OCI-LY7 (cell line): ENCODE data around the gene APOO. TPM values are rescaled to one million over a fixed set of nuclear protein-coding genes. Genes with fewer than 3 reads are reported as not detected.

Experiments used
- BruUV-seq: library from RNA; stranded (reverse); fragments of 400-500 nt; replicated peaks from 2 replicates; lab custom pipeline; 2021; lab: Mats Ljungman, UMichigan
- CTCF ChIA-PET: fragments of 300-600 bp; sonication (Branson Sonifier 250); formaldehyde crosslinking; loops from one replicate; lab custom pipeline; 2022; ENCODE audit warnings: antibody characterized with exemption; ENCODE audit not compliant: unreplicated experiment; lab: Charles Lee
- POLR2A ChIA-PET: fragments of 300-600 bp; sonication (Branson Sonifier 250); formaldehyde crosslinking; loops from one replicate; lab custom pipeline; 2022; ENCODE audit warnings: antibody characterized with exemption; lab: Charles Lee
- DNase-seq: peaks from one replicate; pipeline ENCODE4 v3.0.0-alpha.2; 2015; ENCODE audit warnings: low spot score
- H2AFZ ChIP-seq: fragments of 200-600 bp; sonication (generic), shearing (Covaris generic); 2 replicates; pipeline ENCODE4 v1.6.1; 2014; ENCODE audit warnings: mild to moderate bottlenecking, antibody characterized with exemption, low read length, moderate library complexity
- H3K27ac ChIP-seq: fragments of 200-600 bp; sonication (generic); 2 replicates; pipeline ENCODE4 v1.5.1; 2014; ENCODE audit warnings: mixed run types, low read depth, mild to moderate bottlenecking, moderate library complexity, low read length, inconsistent platforms; ENCODE audit not compliant: poor library complexity, severe bottlenecking
- H3K36me3 ChIP-seq: fragments of 200-600 bp; sonication (generic); 2 replicates; pipeline ENCODE4 v1.6.1; 2014; ENCODE audit warnings: mild to moderate bottlenecking, antibody characterized with exemption, low read length, moderate library complexity, mixed read lengths; ENCODE audit not compliant: insufficient read depth
- H3K4me1 ChIP-seq: fragments of 200-600 bp; sonication (generic); 2 replicates; pipeline ENCODE4 v1.5.1; 2014; ENCODE audit warnings: mild to moderate bottlenecking, low read length; ENCODE audit not compliant: insufficient read depth, poor library complexity, severe bottlenecking
- H3K4me2 ChIP-seq: fragments of 200-600 bp; sonication (generic); 2 replicates; pipeline ENCODE4 v1.6.1; 2014; ENCODE audit warnings: mild to moderate bottlenecking, low read length
- H3K4me3 ChIP-seq: fragments of 200-600 bp; sonication (generic); 2 replicates; pipeline ENCODE4 v1.5.1; 2014; ENCODE audit warnings: mild to moderate bottlenecking, low read depth, low read length; ENCODE audit not compliant: poor library complexity, severe bottlenecking
- H3K79me2 ChIP-seq: fragments of 200-600 bp; sonication (generic); 2 replicates; pipeline ENCODE4 v1.6.1; 2016; ENCODE audit warnings: low read depth, mild to moderate bottlenecking, low read length, moderate library complexity, mixed read lengths; ENCODE audit not compliant: insufficient read depth
- H3K9me2 ChIP-seq: fragments of 200-600 bp; sonication (generic); 2 replicates; pipeline ENCODE4 v1.6.1; 2016; ENCODE audit warnings: mild to moderate bottlenecking, low read length, mixed read lengths; ENCODE audit not compliant: insufficient read depth
- H3K9me3 ChIP-seq: fragments of 200-600 bp; sonication (generic); 2 replicates; pipeline ENCODE4 v1.6.1; 2014; ENCODE audit warnings: mild to moderate bottlenecking, mixed run types, low read length, mixed read lengths
- H4K20me1 ChIP-seq: fragments of 200-600 bp; sonication (generic); 2 replicates; pipeline ENCODE4 v1.6.1; 2014; ENCODE audit warnings: mild to moderate bottlenecking, antibody characterized with exemption, low read length, moderate library complexity, mixed read lengths; ENCODE audit not compliant: insufficient read depth
- CTCF ChIP-seq: fragments of 200-600 bp; sonication (generic); conservative IDR thresholded peaks from 2 replicates; pipeline ENCODE4 v1.5.1; 2014; ENCODE audit warnings: mild to moderate bottlenecking, antibody characterized with exemption, low read length, moderate library complexity, mixed read lengths
- EZH2phosphoT487 ChIP-seq: fragments of 200-600 bp; sonication (generic); IDR thresholded peaks from 2 replicates; pipeline ENCODE4 v1.6.1; 2018; ENCODE audit warnings: low read depth, borderline replicate concordance, mild to moderate bottlenecking, mixed run types, antibody characterized with exemption, low read length, moderate library complexity, mixed read lengths
- intact Hi-C: fragments of 100-400 bp; cut with micrococcal nuclease; formaldehyde crosslinking; loops from one replicate; pipeline ENCODE4 v1.10.0; 2022; ENCODE audit not compliant: unreplicated experiment
- total RNA-seq, 2 experiments: library from RNA; depleted of rRNA in 1 of 2; stranded (reverse); fragments of >200 nt in 1 of 2; shearing (Covaris generic) in 1 of 2; gene quantifications; 2 replicates each; pipeline ENCODE4 v1.2.3, GENCODE V29; 2014 to 2022

APOO gene
- total RNA-seq, 2 experiments from 2014 or later, result 17.5 to 18.1 TPM

- Histone ChIP-seq H3K9me2 (no peaks in the 10 kb centered on the region), H3K4me1 (peaks cover 35% of the 10 kb centered on the region), H3K4me2 (no peak overlapping the region), H3K4me3 (no peak overlapping the region), H4K20me1 (no peaks in the 10 kb centered on the region), H3K27ac (no peak overlapping the region), H3K9me3 (no peaks in the 10 kb centered on the region), H2AFZ (no peak overlapping the region), H3K36me3 (no peaks in the 10 kb centered on the region), H3K79me2 (peaks cover 19% of the 10 kb centered on the region; the same call in 1 of the 2 replicates)
- no peak for DNase-seq
- intact Hi-C loops, result no loop called here
- no TSS peak for BruUV-seq
- CTCF ChIA-PET, result no interaction called here
- POLR2A ChIA-PET, result interaction anchor here (0.8 kb wide), 1 partner anchor 121 kb away, joined by 3 read pairs; the partner anchor contains the start of gene SAT1
- TF ChIP-seq EZH2phosphoT487, result no peak
- no peak for TF ChIP-seq CTCF
Measured at GRCh38 chrX:23904096-23904495, 3.6 kb downstream of the APOO start.

GRCh38 chrX:23902419-23902818 is 5.3 kb downstream of the APOO start:
- intact Hi-C loops, result loop anchor here (1.0 kb wide), 3 partner anchors 119 to 208 kb away; partner anchors contain the start of gene SAT1
- peaks cover 24% of the 10 kb centered on the region for H3K4me1 ChIP-seq
- H3K27ac ChIP-seq, result no peak overlapping the region
- H3K36me3 ChIP-seq, result no peaks in the 10 kb centered on the region
- BruUV-seq, result no TSS peak
- no peak overlapping the region for H3K4me3 ChIP-seq
- DNase-seq, result peak; percentile 50
- H3K79me2 ChIP-seq, result peaks cover 19% of the 10 kb centered on the region; the same call in 1 of the 2 replicates
- H2AFZ ChIP-seq, result no peak overlapping the region
- POLR2A ChIA-PET, result interaction anchor here (0.6 to 2.1 kb wide), 5 partner anchors 38 to 216 kb away, joined by 3 to 13 read pairs (median 3); partner anchors contain the start of gene SAT1
- TF ChIP-seq EZH2phosphoT487 (no peak), CTCF (peak; percentile 74)
- no peaks in the 10 kb centered on the region for H4K20me1 ChIP-seq
- CTCF ChIA-PET, result interaction anchor here (0.6 to 1.6 kb wide), 3 partner anchors 119 to 353 kb away, joined by 3 to 16 read pairs (median 4); partner anchors contain the start of gene SAT1
- H3K9me2 ChIP-seq, result no peaks in the 10 kb centered on the region
- no peaks in the 10 kb centered on the region for H3K9me3 ChIP-seq
- H3K4me2 ChIP-seq, result peak overlapping the region; percentile 21; the same call in 1 of the 2 replicates

GRCh38 chrX:23901805-23902204 is 5.9 kb downstream of the APOO start:
- DNase-seq, result peak; percentile 71
- intact Hi-C loops, result loop anchor here (1.0 kb wide), 3 partner anchors 119 to 208 kb away; partner anchors contain the start of gene SAT1
- H4K20me1 ChIP-seq, result no peaks in the 10 kb centered on the region
- no peaks in the 10 kb centered on the region for H3K9me3 ChIP-seq
- no peaks in the 10 kb centered on the region for H3K9me2 ChIP-seq
- TF ChIP-seq CTCF, result peak; percentile 56
- TF ChIP-seq EZH2phosphoT487, result no peak
- POLR2A ChIA-PET, result interaction anchor here (0.6 to 2.1 kb wide), 4 partner anchors 39 to 215 kb away, joined by 3 to 13 read pairs (median 3); partner anchors contain the start of gene SAT1
- H3K27ac ChIP-seq, result no peak overlapping the region
- no peaks in the 10 kb centered on the region for H3K36me3 ChIP-seq
- CTCF ChIA-PET, result interaction anchor here (0.6 to 1.6 kb wide), 3 partner anchors 119 to 354 kb away, joined by 3 to 16 read pairs (median 4); partner anchors contain the start of gene SAT1
- H3K4me3 ChIP-seq, result no peak overlapping the region
- BruUV-seq, result no TSS peak
- peak overlapping the region; percentile 21; the same call in 1 of the 2 replicates for H3K4me2 ChIP-seq
- H3K79me2 ChIP-seq, result peaks cover 15% of the 10 kb centered on the region; the same call in 1 of the 2 replicates
- H3K4me1 ChIP-seq, result peaks cover 24% of the 10 kb centered on the region
- no peak overlapping the region for H2AFZ ChIP-seq
